IPS-NIHi7 (cell line): ENCODE results near the gene PLAGL1.
"Not testable (repeated sequence)": the region's sequence is repeated elsewhere in the genome, so short reads cannot be mapped to it uniquely, and the experiment has no call there.

Source experiments
- DNase-seq: peaks from one replicate; pipeline ENCODE4 v3.0.0; 2012; ENCODE audit warnings: mixed read lengths; ENCODE audit errors: extremely low spot score

Gene PLAGL1

GRCh38 chr6:143937668-143937970, 70.4 kb downstream of the PLAGL1 start:
- DNase-seq = no peak

DNA sequence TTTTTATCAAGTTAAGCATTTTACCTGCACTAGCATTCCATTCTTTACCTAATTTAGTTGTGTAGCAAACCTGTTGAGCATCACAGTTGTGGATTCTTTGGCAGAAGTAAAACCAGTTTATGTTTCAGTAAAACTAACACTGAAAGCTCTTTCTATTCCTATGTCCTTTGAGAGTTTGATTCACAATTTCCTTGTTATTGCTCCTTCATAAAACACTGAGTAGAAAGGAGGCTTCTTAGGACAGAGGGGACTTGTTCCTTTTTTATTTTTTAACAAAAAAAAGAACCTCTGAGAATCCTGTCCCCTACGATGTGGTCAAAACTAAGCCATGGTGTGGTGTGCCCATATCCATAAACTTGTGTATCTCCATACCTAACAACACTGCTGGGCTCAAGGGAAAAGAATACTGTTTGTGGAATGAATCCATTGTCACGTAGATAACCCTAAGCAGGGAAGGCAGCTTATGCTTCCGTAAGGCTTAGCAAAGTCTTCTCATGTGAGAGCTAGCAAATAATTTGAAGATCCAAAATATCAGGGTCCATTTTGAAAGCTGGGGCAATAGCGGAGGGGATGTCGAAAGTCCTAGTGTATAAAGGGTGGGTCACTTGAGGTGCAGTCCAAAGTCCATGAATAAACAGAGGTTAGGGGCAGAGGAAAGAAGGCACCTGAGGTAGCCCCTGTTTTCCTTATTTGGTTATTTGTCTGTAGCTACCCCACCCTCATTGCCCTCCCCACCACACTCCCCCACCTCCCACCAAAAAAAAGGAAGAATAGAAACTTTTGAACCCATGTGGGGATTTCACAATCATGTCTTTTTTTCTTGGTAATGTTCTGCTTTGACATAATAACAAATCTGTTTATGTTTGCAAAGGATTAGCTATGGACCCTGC, 71.0 kb downstream of the PLAGL1 start:
- DNase-seq = no peak

GRCh38 chr6:143936347-143936746, 71.7 kb downstream of the PLAGL1 start:
- DNase-seq = no peak

- no peak for DNase-seq
These were observed 73.2 kb downstream of the PLAGL1 start for GRCh38 chr6:143934867-143935266.

DNA sequence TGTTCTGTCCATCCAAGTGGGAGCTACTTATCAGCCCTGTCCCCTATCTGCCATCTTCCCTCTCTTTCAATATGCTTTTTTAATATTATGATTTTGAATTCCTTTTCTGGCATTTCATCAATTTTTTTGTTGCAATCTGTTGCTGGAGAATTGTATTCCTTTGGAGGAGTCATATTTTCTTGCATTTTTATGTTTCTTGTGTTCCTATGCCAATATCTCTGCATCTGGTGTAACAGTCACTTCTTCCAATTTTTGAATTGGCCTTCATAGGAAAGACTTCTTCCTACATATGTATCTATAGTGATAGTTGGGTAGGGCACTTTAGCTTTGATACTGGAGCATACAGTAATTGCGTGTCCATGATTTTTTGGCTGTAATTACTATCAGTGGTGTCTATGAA, 73.7 kb downstream of the PLAGL1 start:
- no peak for DNase-seq

DNA sequence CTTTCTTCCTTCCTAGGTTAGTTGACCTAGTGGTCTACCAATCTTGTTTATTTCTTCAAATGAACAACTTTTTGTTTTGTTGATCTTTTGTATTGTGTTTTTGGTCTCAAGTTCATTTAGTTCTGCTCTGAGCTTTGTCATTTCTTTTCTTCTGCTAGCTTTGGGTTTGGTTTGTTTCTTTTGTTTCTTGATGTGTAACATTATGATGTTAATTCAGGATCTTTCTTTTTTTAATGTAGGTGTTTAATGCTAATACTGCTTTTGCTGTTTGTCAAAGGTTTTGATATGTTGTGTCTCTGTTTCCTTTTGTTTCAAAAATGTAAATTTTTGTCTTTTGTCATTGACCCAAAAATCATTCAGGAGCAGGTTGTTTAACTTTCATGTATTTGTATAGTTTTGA, 78.1 kb downstream of the PLAGL1 start:
- no peak for DNase-seq

- DNase-seq = no peak
These were observed 79.2 kb downstream of the PLAGL1 start for GRCh38 chr6:143928853-143929252.

- DNase-seq = not testable (repeated sequence)
These were observed 91.0 kb downstream of the PLAGL1 start for GRCh38 chr6:143917026-143917425.

DNA sequence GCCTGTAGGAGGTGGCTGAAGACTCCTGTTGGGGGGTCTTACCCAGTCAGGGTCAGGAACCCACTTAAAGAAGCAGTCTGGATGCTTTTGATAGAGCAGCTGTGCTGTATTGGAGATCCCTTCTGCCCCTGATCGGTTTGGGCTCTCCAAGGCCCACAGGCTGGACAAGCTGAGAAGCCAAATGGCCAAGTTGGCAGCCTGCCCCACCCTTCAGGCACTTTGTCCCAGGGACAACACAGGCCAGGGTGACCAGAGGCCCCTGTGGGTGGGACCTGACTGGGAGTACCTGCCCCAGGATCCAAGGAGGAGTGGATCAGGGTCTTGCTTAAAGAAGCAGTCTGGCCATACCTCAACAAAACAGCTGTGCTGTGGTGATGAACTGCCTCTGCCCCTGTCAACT, 95.4 kb downstream of the PLAGL1 start:
- no peak for DNase-seq

- DNase-seq = no peak
These were observed 97.0 kb downstream of the PLAGL1 start for GRCh38 chr6:143911028-143911427.

DNA sequence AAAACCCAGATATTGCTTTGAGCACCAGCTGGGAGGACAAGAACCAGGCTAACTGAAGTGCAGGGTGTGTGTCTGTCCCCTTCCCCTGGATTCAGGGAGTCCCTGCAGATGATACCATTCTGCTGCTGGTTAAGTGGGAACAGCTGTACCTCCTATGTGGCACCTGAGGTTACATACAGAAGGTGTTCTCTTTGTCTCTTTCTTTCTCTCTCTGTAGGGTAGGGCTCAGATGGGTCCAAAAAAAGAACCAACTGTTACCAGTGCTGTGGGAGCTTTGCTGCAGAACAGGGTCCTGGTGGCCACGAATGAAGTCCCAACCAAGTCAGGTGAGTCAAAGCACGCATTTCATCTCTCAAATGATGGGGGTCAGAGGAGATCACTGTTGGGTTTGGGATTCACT, 105.2 kb downstream of the PLAGL1 start:
- no peak for DNase-seq

- no peak for DNase-seq
These were observed 105.9 kb downstream of the PLAGL1 start for GRCh38 chr6:143901885-143902750.

- no peak for DNase-seq
These were observed 107.7 kb downstream of the PLAGL1 start for GRCh38 chr6:143900358-143900757.

- no peak for DNase-seq
These were observed 111.8 kb downstream of the PLAGL1 start for GRCh38 chr6:143896126-143896860.

GRCh38 chr6:143894655-143895054, 113.4 kb downstream of the PLAGL1 start:
- DNase-seq = no peak
